Inferior parietal cortex (tissue), 1 donor: ENCODE measurements around the gene CARS2.
"Not testable (repeated sequence)": the region's sequence is repeated elsewhere in the genome, so short reads cannot be mapped to it uniquely, and the experiment has no call there.

Source experiments
- DNase-seq: peaks from one replicate; pipeline ENCODE4 v3.0.0-alpha.2; 2016; ENCODE audit errors: extremely low spot score

CARS2 gene

GRCh38 chr13:110617321-110618072, 88.4 kb downstream of the CARS2 start:
- DNase-seq = no peak

GRCh38 chr13:110616103-110617101, 89.5 kb downstream of the CARS2 start:
- DNase-seq = no peak

GRCh38 chr13:110615322-110616102, 90.4 kb downstream of the CARS2 start, which contains the start of gene NAXD:
NAXD (plus strand) TSS chr13:110615545; CDS start chr13:110615602, 57 bp downstream.
- peak; percentile 94 for DNase-seq

- DNase-seq = no peak
Measured at GRCh38 chr13:110615005-110615321, 91.0 kb downstream of the CARS2 start.

GRCh38 chr13:110610955-110611595, 94.8 kb downstream of the CARS2 start:
- DNase-seq = no peak

- DNase-seq = no peak
Measured at GRCh38 chr13:110607675-110608224, 98.2 kb downstream of the CARS2 start.

GRCh38 chr13:110606281-110606680, 99.6 kb downstream of the CARS2 start:
- DNase-seq = not testable (repeated sequence)

- DNase-seq = no peak
Measured at GRCh38 chr13:110605132-110605531, 100.8 kb downstream of the CARS2 start.

GRCh38 chr13:110600980-110601379, 104.9 kb downstream of the CARS2 start:
- DNase-seq = no peak

GRCh38 chr13:110600261-110600819, 105.6 kb downstream of the CARS2 start:
- DNase-seq = no peak

GRCh38 chr13:110597041-110597689, 108.8 kb downstream of the CARS2 start:
- DNase-seq = no peak

- peak; percentile 73 for DNase-seq
Measured at GRCh38 chr13:110593430-110594130, 112.3 kb downstream of the CARS2 start.

GRCh38 chr13:110592665-110593064, 113.3 kb downstream of the CARS2 start:
- DNase-seq = no peak
